Measurements from ENCODE around the gene KCNJ18. TPM values are rescaled to one million over a fixed set of nuclear protein-coding genes. Genes with fewer than 3 reads are reported as not detected.
"Not testable (repeated sequence)": the region's sequence is repeated elsewhere in the genome, so short reads cannot be mapped to it uniquely, and the experiment has no call there.

KCNJ18 gene
- total RNA-seq, 1 experiment from 2014 or later: 0.51 TPM

- H3F3A ChIP-seq (ENCODE audit: low read length, unreplicated experiment); ATAC-seq; CTCF ChIA-PET; H3K27ac ChIP-seq (ENCODE audit: low read length); H3K4me1 ChIP-seq (ENCODE audit: insufficient read depth, low read length); H3K9me3 ChIP-seq (ENCODE audit: low read length); H3K36me3 ChIP-seq (ENCODE audit: low read depth, low read length); intact Hi-C loops (cut with micrococcal nuclease); H3K9ac ChIP-seq (ENCODE audit: low read length); DNase-seq; H3K4me3 ChIP-seq (ENCODE audit: low read length); H3K79me2 ChIP-seq (ENCODE audit: low read length); H2AFZ ChIP-seq (ENCODE audit: low read length); H3K4me2 ChIP-seq (ENCODE audit: low read length); BruUV-seq (replicated peaks); H3K27me3 ChIP-seq (ENCODE audit: low read length); H3K9me2 ChIP-seq (replicated peaks; ENCODE audit: low read length); POLR2A ChIA-PET (ENCODE audit: unreplicated experiment); H4K20me1 ChIP-seq (ENCODE audit: low read length): not testable (repeated sequence)
Observed at GRCh38 chr17:21744621-21745020, 52.3 kb downstream of the KCNJ18 start.

DNA sequence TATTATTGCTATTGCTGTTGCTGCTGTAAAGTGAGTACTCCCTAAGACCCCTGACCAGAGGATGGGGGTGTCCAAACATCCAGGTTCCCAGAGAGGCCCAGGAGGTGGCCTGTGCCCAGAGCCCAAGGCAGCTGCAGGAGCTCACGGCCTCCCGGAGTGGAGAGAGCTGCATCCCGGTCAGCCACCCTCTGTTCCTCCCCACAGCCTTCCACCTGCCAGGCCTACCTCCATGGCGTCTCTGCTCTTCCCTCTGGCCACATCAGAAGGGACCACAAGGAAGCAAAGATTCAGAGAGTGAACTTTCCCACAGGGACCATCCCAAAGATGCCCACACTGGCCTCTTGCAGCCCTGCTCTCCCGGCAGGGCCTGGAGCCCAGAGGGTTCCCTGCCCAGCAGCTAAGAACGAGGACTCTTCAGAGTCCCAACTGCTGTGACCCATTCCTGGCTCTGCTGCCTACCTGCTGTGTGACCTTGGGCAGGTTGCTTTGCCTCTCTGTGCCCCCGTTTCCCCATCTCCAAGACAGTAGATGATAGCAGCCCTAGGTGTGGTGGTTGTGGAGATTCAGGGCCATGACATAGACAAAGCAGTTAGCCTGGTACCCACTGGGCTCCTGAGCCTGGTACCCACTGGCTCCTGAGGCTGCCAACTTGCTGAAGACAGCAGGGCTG lies 53.2 kb downstream of the KCNJ18 start:
- H3K79me2 ChIP-seq (ENCODE audit: low read length); H3K9ac ChIP-seq (ENCODE audit: low read length); H3K9me3 ChIP-seq (ENCODE audit: low read length); H3K4me1 ChIP-seq (ENCODE audit: insufficient read depth, low read length); H3K36me3 ChIP-seq (ENCODE audit: low read depth, low read length); H3K4me2 ChIP-seq (ENCODE audit: low read length); H3K4me3 ChIP-seq (ENCODE audit: low read length); H3K27me3 ChIP-seq (ENCODE audit: low read length); H4K20me1 ChIP-seq (ENCODE audit: low read length); CTCF ChIA-PET; ATAC-seq; POLR2A ChIA-PET (ENCODE audit: unreplicated experiment); BruUV-seq (replicated peaks); intact Hi-C loops (cut with micrococcal nuclease); H3K9me2 ChIP-seq (replicated peaks; ENCODE audit: low read length); H3F3A ChIP-seq (ENCODE audit: low read length, unreplicated experiment); DNase-seq; H3K27ac ChIP-seq (ENCODE audit: low read length); H2AFZ ChIP-seq (ENCODE audit: low read length): not testable (repeated sequence)

DNA sequence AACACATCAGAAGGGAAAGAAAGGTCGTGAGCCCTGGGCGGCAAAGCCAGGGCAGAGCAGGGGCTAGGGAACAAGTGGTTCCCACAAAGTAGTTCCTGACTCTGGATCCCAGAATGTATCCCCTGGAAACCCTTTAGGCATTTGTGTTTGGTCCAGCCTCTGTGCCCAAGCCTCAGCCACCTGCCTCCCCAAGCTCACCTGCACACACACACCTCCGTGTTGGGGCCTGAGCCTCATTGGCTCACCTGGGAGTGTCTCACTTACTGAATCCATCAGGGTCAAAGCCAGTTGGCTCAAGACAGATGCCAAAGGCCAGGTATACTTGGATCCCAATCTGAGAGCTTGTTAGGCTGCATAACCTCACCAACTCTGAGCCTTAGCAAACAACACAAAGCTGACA lies 54.1 kb downstream of the KCNJ18 start:
- CTCF ChIA-PET; H3K27me3 ChIP-seq (ENCODE audit: low read length); H3K4me1 ChIP-seq (ENCODE audit: insufficient read depth, low read length); H3K27ac ChIP-seq (ENCODE audit: low read length); POLR2A ChIA-PET (ENCODE audit: unreplicated experiment); H2AFZ ChIP-seq (ENCODE audit: low read length); H4K20me1 ChIP-seq (ENCODE audit: low read length); H3K9me3 ChIP-seq (ENCODE audit: low read length); H3K79me2 ChIP-seq (ENCODE audit: low read length); DNase-seq; H3K4me3 ChIP-seq (ENCODE audit: low read length); H3K9me2 ChIP-seq (replicated peaks; ENCODE audit: low read length); H3K9ac ChIP-seq (ENCODE audit: low read length); BruUV-seq (replicated peaks); H3K4me2 ChIP-seq (ENCODE audit: low read length); H3F3A ChIP-seq (ENCODE audit: low read length, unreplicated experiment); H3K36me3 ChIP-seq (ENCODE audit: low read depth, low read length); ATAC-seq; intact Hi-C loops (cut with micrococcal nuclease): not testable (repeated sequence)

DNA sequence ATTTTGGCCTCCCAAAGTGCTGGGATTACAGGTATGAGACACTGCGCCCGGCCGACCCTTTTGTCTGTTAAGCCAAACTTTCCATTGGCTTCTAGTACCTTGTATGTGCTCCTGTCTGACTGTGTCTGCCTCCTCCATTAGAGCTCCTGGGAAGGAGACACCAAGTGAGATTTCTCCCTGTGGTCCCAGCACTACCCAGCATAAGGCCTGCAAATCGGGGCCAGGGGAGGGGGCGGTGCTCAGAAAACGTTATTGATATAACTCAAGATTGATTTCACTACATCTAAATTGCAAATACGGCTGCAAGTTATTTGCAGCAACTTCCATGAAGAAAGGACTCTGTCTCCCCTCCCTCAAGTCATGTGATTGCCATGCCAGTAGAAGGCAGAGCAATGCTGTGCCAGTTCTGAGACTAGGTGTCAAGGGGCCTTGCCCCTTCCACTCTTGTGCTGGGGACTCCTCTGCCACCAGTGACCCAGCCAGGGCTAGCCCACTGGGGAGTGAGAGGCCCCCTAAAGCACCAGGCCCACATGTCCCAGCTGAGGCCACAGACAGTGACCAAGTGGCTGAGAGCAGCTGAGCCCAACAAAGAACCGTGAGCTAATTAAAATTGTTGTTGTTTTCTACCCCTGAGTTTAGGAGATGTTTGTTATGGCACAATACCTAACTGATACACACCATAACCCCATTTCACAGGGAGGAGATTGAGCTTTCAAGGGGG lies 55.0 kb downstream of the KCNJ18 start:
- H3K36me3 ChIP-seq (ENCODE audit: low read depth, low read length); H3K9me2 ChIP-seq (replicated peaks; ENCODE audit: low read length); ATAC-seq; H3K79me2 ChIP-seq (ENCODE audit: low read length); H3F3A ChIP-seq (ENCODE audit: low read length, unreplicated experiment); intact Hi-C loops (cut with micrococcal nuclease); DNase-seq; H3K27me3 ChIP-seq (ENCODE audit: low read length); H3K4me2 ChIP-seq (ENCODE audit: low read length); H3K4me1 ChIP-seq (ENCODE audit: insufficient read depth, low read length); CTCF ChIA-PET; H3K4me3 ChIP-seq (ENCODE audit: low read length); H3K9ac ChIP-seq (ENCODE audit: low read length); H3K27ac ChIP-seq (ENCODE audit: low read length); POLR2A ChIA-PET (ENCODE audit: unreplicated experiment); H2AFZ ChIP-seq (ENCODE audit: low read length); BruUV-seq (replicated peaks); H3K9me3 ChIP-seq (ENCODE audit: low read length); H4K20me1 ChIP-seq (ENCODE audit: low read length): not testable (repeated sequence)

DNA sequence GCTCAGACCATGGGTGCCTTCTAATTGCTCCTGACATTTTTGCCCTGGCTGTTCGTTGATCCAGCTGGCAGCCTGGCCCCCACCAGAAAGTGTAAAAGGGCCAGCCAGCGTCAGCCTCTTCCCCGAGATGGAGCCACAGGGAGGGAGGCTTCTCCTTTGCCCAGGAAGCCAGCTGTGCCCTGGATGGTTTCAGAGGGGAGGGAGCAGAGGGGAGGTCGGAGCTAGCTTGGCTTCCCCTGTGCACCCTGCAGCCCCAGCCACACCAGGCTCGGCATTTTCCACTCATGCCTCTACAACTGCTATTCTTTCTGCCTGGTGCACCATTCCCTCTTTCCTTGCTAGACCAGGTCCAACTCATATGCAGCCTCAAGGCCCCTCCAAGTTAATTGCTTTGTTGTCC lies 56.4 kb downstream of the KCNJ18 start:
- H3K9ac ChIP-seq (ENCODE audit: low read length); H3K27ac ChIP-seq (ENCODE audit: low read length); H3F3A ChIP-seq (ENCODE audit: low read length, unreplicated experiment); H4K20me1 ChIP-seq (ENCODE audit: low read length); H3K4me1 ChIP-seq (ENCODE audit: insufficient read depth, low read length); H3K36me3 ChIP-seq (ENCODE audit: low read depth, low read length); DNase-seq; H3K4me2 ChIP-seq (ENCODE audit: low read length); H3K9me2 ChIP-seq (replicated peaks; ENCODE audit: low read length); CTCF ChIA-PET; H2AFZ ChIP-seq (ENCODE audit: low read length); H3K4me3 ChIP-seq (ENCODE audit: low read length); ATAC-seq; H3K27me3 ChIP-seq (ENCODE audit: low read length); H3K79me2 ChIP-seq (ENCODE audit: low read length); intact Hi-C loops (cut with micrococcal nuclease); POLR2A ChIA-PET (ENCODE audit: unreplicated experiment); H3K9me3 ChIP-seq (ENCODE audit: low read length); BruUV-seq (replicated peaks): not testable (repeated sequence)

- BruUV-seq (replicated peaks); H3K4me1 ChIP-seq (ENCODE audit: insufficient read depth, low read length); H4K20me1 ChIP-seq (ENCODE audit: low read length); ATAC-seq; H3K36me3 ChIP-seq (ENCODE audit: low read depth, low read length); H3F3A ChIP-seq (ENCODE audit: low read length, unreplicated experiment); CTCF ChIA-PET; DNase-seq; H3K27ac ChIP-seq (ENCODE audit: low read length); H3K9ac ChIP-seq (ENCODE audit: low read length); H3K4me3 ChIP-seq (ENCODE audit: low read length); intact Hi-C loops (cut with micrococcal nuclease); H3K9me2 ChIP-seq (replicated peaks; ENCODE audit: low read length); H3K4me2 ChIP-seq (ENCODE audit: low read length); POLR2A ChIA-PET (ENCODE audit: unreplicated experiment); H3K27me3 ChIP-seq (ENCODE audit: low read length); H2AFZ ChIP-seq (ENCODE audit: low read length); H3K9me3 ChIP-seq (ENCODE audit: low read length); H3K79me2 ChIP-seq (ENCODE audit: low read length): not testable (repeated sequence)
Observed at GRCh38 chr17:21749696-21750531, 57.6 kb downstream of the KCNJ18 start.
